Osteoblast (primary cell): ENCODE results near the gene HMOX1. TPM values are rescaled to one million over a fixed set of nuclear protein-coding genes. Genes with fewer than 3 reads are reported as not detected.
A peak's percentile ranks its signal among the peaks of the same experiment; 100 is the strongest.

ENCODE experiments used
- DNase-seq: peaks from one replicate; pipeline ENCODE4 v3.0.0; 2011; ENCODE audit warnings: low spot score, mixed read lengths; ENCODE audit not compliant: insufficient read length; ENCODE audit errors: missing footprints
- H2AFZ ChIP-seq: 2 replicates; pipeline ENCODE4 v1.6.0; 2011; ENCODE audit warnings: mild to moderate bottlenecking, low read length
- H3K27ac ChIP-seq: 2 replicates; pipeline ENCODE4 v1.5.1; 2011; ENCODE audit warnings: mild to moderate bottlenecking, low read depth, low read length, moderate library complexity
- H3K27me3 ChIP-seq: 2 replicates; pipeline ENCODE4 v1.6.0; 2012; ENCODE audit warnings: mild to moderate bottlenecking, control low read depth, inconsistent platforms, low read length, moderate library complexity; ENCODE audit not compliant: insufficient read depth
- H3K36me3 ChIP-seq: 2 replicates; pipeline ENCODE4 v1.5.1; 2011; ENCODE audit warnings: mild to moderate bottlenecking, low read length, control low read depth, moderate library complexity; ENCODE audit not compliant: insufficient read depth
- H3K4me1 ChIP-seq: 2 replicates; pipeline ENCODE4 v1.5.1; 2011; ENCODE audit warnings: mild to moderate bottlenecking, low read length, control low read depth, moderate library complexity; ENCODE audit not compliant: insufficient read depth
- H3K4me2 ChIP-seq: 2 replicates; pipeline ENCODE4 v1.6.0; 2011; ENCODE audit warnings: mild to moderate bottlenecking, low read length; ENCODE audit not compliant: insufficient read depth
- H3K4me3 ChIP-seq: fragments of 200-600 bp; sonication (generic); 3 replicates; pipeline ENCODE4 v1.5.1; 2012; ENCODE audit warnings: mild to moderate bottlenecking, low read length, inconsistent platforms; ENCODE audit not compliant: insufficient read depth
- H3K79me2 ChIP-seq: 2 replicates; pipeline ENCODE4 v1.6.0; 2012; ENCODE audit warnings: mild to moderate bottlenecking, low read length, control low read depth, inconsistent platforms; ENCODE audit not compliant: insufficient read depth
- H3K9me3 ChIP-seq: 2 replicates; pipeline ENCODE4 v1.5.1; 2011; ENCODE audit warnings: low read depth, low read length, control low read depth
- H4K20me1 ChIP-seq: 2 replicates; pipeline ENCODE4 v1.6.0; 2012; ENCODE audit warnings: mild to moderate bottlenecking, low read length, control low read depth; ENCODE audit not compliant: insufficient read depth
- CTCF ChIP-seq: IDR thresholded peaks from 2 replicates; pipeline ENCODE4 v1.5.1; 2011; ENCODE audit warnings: mild to moderate bottlenecking, low read depth, low read length, moderate library complexity; ENCODE audit errors: extremely low read depth
- total RNA-seq: library from RNA; depleted of rRNA; stranded (reverse); fragments of >200 nt; gene quantifications from 2 replicates; pipeline ENCODE4 v1.2.3, GENCODE V29; 2012

HMOX1 gene
- total RNA-seq, 1 donor = 475 TPM

DNA sequence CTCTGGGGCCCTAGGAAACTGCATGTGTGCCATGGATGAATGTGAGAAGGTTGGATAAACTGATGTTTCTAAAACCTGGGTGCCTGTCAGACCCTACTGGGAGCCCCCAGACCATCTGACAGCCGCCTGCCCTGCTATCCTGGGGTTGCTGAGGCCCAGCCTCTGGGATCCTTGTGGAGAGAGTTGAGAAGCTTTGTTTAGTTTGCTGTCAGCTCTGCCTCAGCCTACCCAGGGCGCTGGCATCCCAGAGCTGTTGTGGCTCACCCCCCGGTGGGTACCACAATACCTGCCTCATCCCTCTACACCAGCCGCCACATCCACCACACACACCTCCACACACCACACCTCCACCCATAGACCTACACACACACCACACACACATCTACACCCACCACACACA, 38.5 kb upstream of the HMOX1 start:
- Histone ChIP-seq H4K20me1 (peaks cover 4% of the 10 kb centered on the region), H2AFZ (no peak overlapping the region), H3K4me2 (no peak overlapping the region), H3K4me1 (no peaks in the 10 kb centered on the region), H3K27me3 (no peaks in the 10 kb centered on the region), H3K4me3 (no peak overlapping the region), H3K9me3 (no peaks in the 10 kb centered on the region), H3K79me2 (no peaks in the 10 kb centered on the region), H3K27ac (no peak overlapping the region), H3K36me3 (peaks cover 82% of the 10 kb centered on the region)
- no peak for TF ChIP-seq CTCF
- DNase-seq = peak; percentile 71

GRCh38 chr22:35343664-35344550, 37.0 kb upstream of the HMOX1 start:
- peaks cover 4% of the 10 kb centered on the region for H4K20me1 ChIP-seq
- no peaks in the 10 kb centered on the region for H3K9me3 ChIP-seq
- peaks cover 79% of the 10 kb centered on the region for H3K36me3 ChIP-seq
- no peak overlapping the region for H3K4me3 ChIP-seq
- no peak for TF ChIP-seq CTCF
- H3K27ac ChIP-seq = no peak overlapping the region
- peak; percentile 69 for DNase-seq
- no peak overlapping the region for H2AFZ ChIP-seq
- H3K79me2 ChIP-seq = no peaks in the 10 kb centered on the region
- no peaks in the 10 kb centered on the region for H3K27me3 ChIP-seq
- no peaks in the 10 kb centered on the region for H3K4me1 ChIP-seq
- H3K4me2 ChIP-seq = no peak overlapping the region

DNA sequence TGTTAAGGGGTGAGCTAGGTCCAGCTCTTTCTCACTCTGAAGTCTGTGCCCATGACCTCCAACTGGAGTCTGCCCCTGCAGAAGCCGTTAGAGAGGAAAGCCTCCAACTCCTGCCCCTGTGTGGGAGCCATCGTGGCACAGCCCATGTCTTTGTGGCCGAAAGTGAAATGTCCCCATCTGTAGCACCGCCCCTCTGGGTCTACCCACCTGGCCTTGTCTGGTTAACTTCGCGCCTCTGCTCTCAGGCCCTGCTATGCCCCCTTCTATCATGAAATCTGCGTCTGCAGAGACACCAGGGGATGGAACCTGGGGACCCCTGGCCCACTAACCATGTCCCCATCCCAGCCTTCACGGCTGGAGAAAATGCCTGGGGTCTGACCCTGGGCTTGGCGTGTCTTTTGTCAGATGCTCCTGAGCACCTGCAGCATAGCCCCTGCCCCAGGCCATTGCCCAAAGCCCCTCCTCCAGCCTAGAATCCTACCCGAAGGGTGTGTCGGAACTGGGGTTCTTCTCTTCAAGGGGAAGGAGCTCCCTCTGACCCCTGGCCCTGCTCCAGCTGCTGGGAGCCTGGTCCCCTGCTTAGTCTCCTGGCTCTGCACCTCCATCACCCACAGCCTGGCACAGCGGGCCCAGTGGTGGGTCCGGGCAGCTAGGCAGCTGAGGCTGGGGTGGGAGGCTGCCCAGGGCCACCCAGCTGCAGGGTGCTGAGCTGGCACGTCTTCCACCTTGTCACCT, 35.8 kb upstream of the HMOX1 start:
- H3K4me1 ChIP-seq = no peaks in the 10 kb centered on the region

More for the DNA sequence above, 35.8 kb upstream of the HMOX1 start:
- Histone ChIP-seq H3K27ac (no peak overlapping the region), H3K9me3 (no peaks in the 10 kb centered on the region), H2AFZ (no peak overlapping the region), H3K36me3 (peaks cover 70% of the 10 kb centered on the region), H3K27me3 (no peaks in the 10 kb centered on the region), H4K20me1 (peaks cover 1% of the 10 kb centered on the region), H3K4me2 (no peak overlapping the region), H3K4me3 (no peak overlapping the region), H3K79me2 (no peaks in the 10 kb centered on the region)
- TF ChIP-seq CTCF = no peak
- DNase-seq = peak; percentile 42
